Spleen (tissue), 11 donors: ENCODE data around the gene TAF4. TPM values are rescaled to one million over a fixed set of nuclear protein-coding genes. Genes with fewer than 3 reads are reported as not detected.

Experiments
- DNase-seq: peaks from one replicate; pipeline ENCODE4 v3.0.0-alpha.2; 2020
- H3K27ac ChIP-seq, 8 donors: fragments of 200-600 bp; sonication (generic) in 7 of 8; 1 replicate in 4 of 8; 2 replicates in 4 of 8; pipeline versions ENCODE4 v1.5.0 to v1.8.0; 2016 to 2021; ENCODE audit warnings: inconsistent platforms in 4 of 8, mild to moderate bottlenecking in 4 of 8, moderate library complexity in 1 of 8
- H3K27me3 ChIP-seq, 7 donors: fragments of 200-600 bp; sonication (generic) in 6 of 7; replicated peaks in 1 of 7; 1 replicate in 4 of 7; 2 replicates in 3 of 7; pipeline versions ENCODE4 v1.5.0 to v1.8.0; 2016 to 2021; ENCODE audit warnings: inconsistent platforms in 3 of 7, mild to moderate bottlenecking in 1 of 7
- H3K36me3 ChIP-seq, 6 donors: fragments of 200-600 bp; sonication (generic) in 5 of 6; 1 replicate in 4 of 6; 2 replicates in 2 of 6; pipeline versions ENCODE4 v1.5.0 to v1.8.0; 2016 to 2021; ENCODE audit warnings: inconsistent platforms in 2 of 6
- H3K4me1 ChIP-seq, 6 donors: fragments of 200-600 bp; sonication (generic) in 5 of 6; 1 replicate in 3 of 6; 2 replicates in 3 of 6; pipeline versions ENCODE4 v1.5.0 to v1.8.0; 2016 to 2021; ENCODE audit warnings: inconsistent platforms in 3 of 6
- H3K4me3 ChIP-seq, 8 donors: fragments of 200-600 bp; sonication (generic) in 7 of 8; 1 replicate in 4 of 8; 2 replicates in 4 of 8; pipeline versions ENCODE4 v1.5.0 to v1.8.0; 2016 to 2021; ENCODE audit warnings: inconsistent platforms in 4 of 8, mild to moderate bottlenecking in 4 of 8, moderate library complexity in 2 of 8
- H3K9me3 ChIP-seq, 8 donors: fragments of 200-600 bp; sonication (generic) in 7 of 8; 1 replicate in 4 of 8; 2 replicates in 4 of 8; pipeline versions ENCODE4 v1.5.0 to v1.8.0; 2016 to 2021; ENCODE audit warnings: inconsistent platforms in 4 of 8
- POLR2A ChIP-seq, 3 donors: fragments of 450-650 bp; IDR thresholded peaks; one replicate each; pipeline ENCODE4 v1.5.1; 2017; ENCODE audit warnings: antibody characterized with exemption in 3 of 3, mild to moderate bottlenecking in 1 of 3
- POLR2AphosphoS5 ChIP-seq, 3 donors: sonication (generic); formaldehyde crosslinking; IDR thresholded peaks; one replicate each; pipeline ENCODE4 v1.5.1; 2017; ENCODE audit warnings: antibody characterized with exemption in 3 of 3
- WGBS, 5 donors: extraction: QIAGEN DNeasy Blood & Tissue Kit in 3 of 5; methylation state at CpG; one replicate each; pipeline versions ENCODE4 v1.1.5 to v1.1.7; 2013 to 2018; 5-methylcytosine and 5-hydroxymethylcytosine counted together
- intact Hi-C: fragments of 100-400 bp; cut with DNase I; formaldehyde crosslinking; loops from one replicate; pipeline ENCODE4 v1.15.0; 2023; ENCODE audit warnings: low total_unique reads
- polyA plus RNA-seq, 3 donors: library from polyadenylated mRNA; stranded (reverse); fragments of 200-250 nt; gene quantifications; one replicate each; pipeline ENCODE4 v1.2.1, GENCODE V29; 2013
- total RNA-seq, 7 donors: library from RNA; depleted of rRNA in 3 of 7; stranded (reverse); fragments of >200 nt in 3 of 7; fragmentation: NEBNext Ultra II Directional in 4 of 7; extraction: Animal tissue kit (Norgen Biotek cat#: 25700) in 4 of 7; gene quantifications; one replicate each; pipeline versions ENCODE4 v1.1.0 to v1.2.1, GENCODE V29; 2016 to 2021
- TF ChIP-seq, protein P1 (sequence below), 11 experiments: fragments of 200-600 bp in 7 of 11; fragments of 450-650 bp in 4 of 11; sonication (generic) in 4 of 11; IDR thresholded peaks in 8 of 11; conservative IDR thresholded peaks in 3 of 11; 1 replicate in 7 of 11; 2 replicates in 4 of 11; pipeline versions ENCODE4 v1.4.0 to v1.8.0; 2016 to 2021; ENCODE audit warnings: antibody characterized with exemption in 11 of 11, inconsistent platforms in 4 of 11, mild to moderate bottlenecking in 1 of 11
- donor health status: healthy with polysubstance abuse.
- donor health status: DM: no; HTN: no; CAD: no; lungs with moderate emphysema.
- donor health status: DM: no; HTN: no; CAD: no.
- donor health status: Bipolar disorder and iron deficiency.
- donor health status: healthy.
- donor health status: DM: no; HTN: no; CAD: no.
- donor health status: DM: yes; HTN: yes; CAD: no.

Gene TAF4
- total and polyA plus RNA-seq, 10 donors = 4.3 to 28.3 (median 16.5) TPM

DNA sequence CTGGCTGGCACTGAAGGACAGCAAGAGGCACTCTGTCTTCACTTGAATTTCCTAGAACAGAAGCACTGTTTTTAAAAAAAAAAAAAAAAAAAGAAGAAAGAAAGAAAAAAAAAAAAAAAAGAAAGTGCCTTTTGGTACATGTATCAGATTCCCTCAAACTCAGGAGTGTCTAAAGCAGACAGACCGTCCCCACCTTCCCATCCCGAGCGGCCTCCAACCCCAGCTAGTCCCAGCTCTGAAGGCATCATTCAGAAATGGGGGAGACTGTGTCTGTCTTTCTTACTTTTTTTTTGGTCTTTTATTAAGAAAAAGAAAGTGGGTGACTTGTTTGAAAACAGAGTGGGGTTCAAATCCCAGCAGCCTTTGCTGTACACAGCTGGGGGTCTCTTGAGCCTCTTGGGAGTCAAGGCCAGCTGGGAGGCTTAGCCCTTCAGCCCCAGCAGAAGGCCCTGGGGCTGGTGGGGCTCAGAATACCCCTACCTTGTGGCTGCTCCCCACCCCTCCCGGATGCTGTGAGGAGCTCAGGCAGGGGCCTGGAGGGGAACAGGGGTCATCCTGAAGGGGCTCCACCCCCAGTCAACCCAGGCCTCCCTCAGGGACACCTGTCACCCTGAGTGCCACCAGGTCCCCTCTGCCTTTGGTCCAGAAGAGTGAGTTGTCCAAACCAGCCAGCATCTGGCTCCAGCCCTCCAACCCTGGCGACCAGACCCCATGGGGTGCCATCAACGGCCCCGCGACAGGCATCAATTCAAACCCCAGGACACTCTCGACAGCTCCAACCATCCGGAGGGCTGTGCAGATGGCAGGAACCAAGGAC is 128.3 kb downstream of the TAF4 start:
- no peaks in the 10 kb centered on the region for H3K9me3 ChIP-seq
- H3K4me3 ChIP-seq = no peak overlapping the region
- peaks cover 0 to 11% (median 0%) of the 10 kb centered on the region in 7 donors for H3K27me3 ChIP-seq
- peaks cover 0 to 6% (median 0%) of the 10 kb centered on the region in 6 donors for H3K4me1 ChIP-seq
- 59 to 87% (median 78%) methylated on average over 6 to 10 of the region's 10 CpGs for WGBS, 5 donors
- intact Hi-C loops = no loop called here
- peak; percentile 42 for DNase-seq
- H3K36me3 ChIP-seq = no peaks in the 10 kb centered on the region
- TF ChIP-seq, protein P1, sequence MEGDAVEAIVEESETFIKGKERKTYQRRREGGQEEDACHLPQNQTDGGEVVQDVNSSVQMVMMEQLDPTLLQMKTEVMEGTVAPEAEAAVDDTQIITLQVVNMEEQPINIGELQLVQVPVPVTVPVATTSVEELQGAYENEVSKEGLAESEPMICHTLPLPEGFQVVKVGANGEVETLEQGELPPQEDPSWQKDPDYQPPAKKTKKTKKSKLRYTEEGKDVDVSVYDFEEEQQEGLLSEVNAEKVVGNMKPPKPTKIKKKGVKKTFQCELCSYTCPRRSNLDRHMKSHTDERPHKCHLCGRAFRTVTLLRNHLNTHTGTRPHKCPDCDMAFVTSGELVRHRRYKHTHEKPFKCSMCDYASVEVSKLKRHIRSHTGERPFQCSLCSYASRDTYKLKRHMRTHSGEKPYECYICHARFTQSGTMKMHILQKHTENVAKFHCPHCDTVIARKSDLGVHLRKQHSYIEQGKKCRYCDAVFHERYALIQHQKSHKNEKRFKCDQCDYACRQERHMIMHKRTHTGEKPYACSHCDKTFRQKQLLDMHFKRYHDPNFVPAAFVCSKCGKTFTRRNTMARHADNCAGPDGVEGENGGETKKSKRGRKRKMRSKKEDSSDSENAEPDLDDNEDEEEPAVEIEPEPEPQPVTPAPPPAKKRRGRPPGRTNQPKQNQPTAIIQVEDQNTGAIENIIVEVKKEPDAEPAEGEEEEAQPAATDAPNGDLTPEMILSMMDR (IDR thresholded peaks at IDR 0.05 in 8 of 11, conservative IDR thresholded peaks at IDR 0.05 in 3 of 11) = no peak
- H3K27ac ChIP-seq = no peak overlapping the region

DNA sequence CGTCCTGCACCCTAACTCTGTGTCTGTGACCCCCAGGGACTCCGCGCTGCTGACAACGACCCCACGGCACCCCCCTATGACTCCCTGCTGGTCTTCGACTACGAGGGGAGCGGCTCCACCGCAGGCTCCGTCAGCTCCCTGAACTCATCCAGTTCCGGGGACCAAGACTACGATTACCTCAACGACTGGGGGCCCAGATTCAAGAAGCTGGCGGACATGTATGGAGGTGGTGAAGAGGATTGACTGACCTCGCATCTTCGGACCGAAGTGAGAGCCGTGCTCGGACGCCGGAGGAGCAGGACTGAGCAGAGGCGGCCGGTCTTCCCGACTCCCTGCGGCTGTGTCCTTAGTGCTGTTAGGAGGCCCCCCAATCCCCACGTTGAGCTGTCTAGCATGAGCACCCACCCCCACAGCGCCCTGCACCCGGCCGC is 129.0 kb downstream of the TAF4 start:
- 89 to 92% (median 91%) methylated on average over 25 to 29 of the region's 29 CpGs for WGBS, 5 donors
- peak; percentile 64 for DNase-seq
- no peaks in the 10 kb centered on the region for H3K9me3 ChIP-seq
- H3K4me1 ChIP-seq = peaks cover 0 to 6% (median 0%) of the 10 kb centered on the region in 6 donors
- no peak overlapping the region for H3K4me3 ChIP-seq
- H3K27ac ChIP-seq = no peak overlapping the region
- no peak for TF ChIP-seq POLR2A (IDR thresholded peaks at IDR 0.05)
- TF ChIP-seq, protein P1 (IDR thresholded peaks at IDR 0.05 in 8 of 11, conservative IDR thresholded peaks at IDR 0.05 in 3 of 11) = no peak
- no peak for TF ChIP-seq POLR2AphosphoS5 (IDR thresholded peaks at IDR 0.05)
- peaks cover 0 to 13% (median 0%) of the 10 kb centered on the region in 7 donors for H3K27me3 ChIP-seq
- no peaks in the 10 kb centered on the region for H3K36me3 ChIP-seq
- intact Hi-C loops = no loop called here

DNA sequence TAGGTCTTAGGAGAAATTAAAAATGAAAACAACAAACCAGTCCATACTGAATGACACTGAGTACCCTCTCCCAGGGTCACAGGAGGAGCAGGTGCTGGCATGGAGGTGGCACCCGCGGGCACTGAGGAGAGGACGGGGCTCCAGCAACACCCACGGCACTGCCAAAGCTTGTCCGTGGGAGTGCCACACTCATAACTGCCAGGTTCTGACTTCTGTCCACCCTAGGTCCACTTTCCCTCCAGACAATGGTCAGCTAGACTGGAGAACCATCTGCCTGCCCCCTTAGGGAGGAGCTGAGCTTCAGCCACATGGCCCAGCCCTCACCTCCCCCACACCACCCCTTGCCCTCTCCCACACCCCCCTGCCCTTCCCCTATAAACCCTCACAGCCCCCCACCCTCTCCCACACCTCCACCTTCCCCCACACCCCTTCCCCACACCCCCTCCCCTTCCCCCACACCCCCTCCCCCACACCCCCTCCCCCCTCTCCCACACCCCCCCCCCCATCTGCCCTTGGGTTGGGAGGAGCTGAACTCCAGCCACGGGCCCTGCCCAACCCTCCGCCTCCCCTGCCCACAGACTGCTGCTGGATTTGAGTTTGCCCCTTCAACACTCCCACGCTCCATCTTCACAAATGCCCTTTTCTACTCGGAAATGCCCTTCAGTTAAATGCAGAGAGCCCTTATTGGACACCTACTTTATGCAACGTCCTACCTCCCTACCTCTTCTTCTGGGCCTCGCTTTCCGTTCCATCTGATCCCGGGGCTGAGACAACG is 129.6 kb downstream of the TAF4 start:
- no peak overlapping the region for H3K27ac ChIP-seq
- peaks cover 0 to 6% (median 0%) of the 10 kb centered on the region in 6 donors for H3K4me1 ChIP-seq
- TF ChIP-seq POLR2A (IDR thresholded peaks at IDR 0.05) (no peak), POLR2AphosphoS5 (IDR thresholded peaks at IDR 0.05) (no peak)
- H3K4me3 ChIP-seq = no peak overlapping the region
- 82 to 91% (median 84%) methylated on average over 13 to 14 of the region's 14 CpGs for WGBS, 5 donors
- H3K9me3 ChIP-seq = no peaks in the 10 kb centered on the region
- H3K36me3 ChIP-seq = no peaks in the 10 kb centered on the region
- H3K27me3 ChIP-seq = peaks cover 0 to 17% (median 0%) of the 10 kb centered on the region in 7 donors
- DNase-seq = peak; percentile 28
- intact Hi-C loops = no loop called here

DNA sequence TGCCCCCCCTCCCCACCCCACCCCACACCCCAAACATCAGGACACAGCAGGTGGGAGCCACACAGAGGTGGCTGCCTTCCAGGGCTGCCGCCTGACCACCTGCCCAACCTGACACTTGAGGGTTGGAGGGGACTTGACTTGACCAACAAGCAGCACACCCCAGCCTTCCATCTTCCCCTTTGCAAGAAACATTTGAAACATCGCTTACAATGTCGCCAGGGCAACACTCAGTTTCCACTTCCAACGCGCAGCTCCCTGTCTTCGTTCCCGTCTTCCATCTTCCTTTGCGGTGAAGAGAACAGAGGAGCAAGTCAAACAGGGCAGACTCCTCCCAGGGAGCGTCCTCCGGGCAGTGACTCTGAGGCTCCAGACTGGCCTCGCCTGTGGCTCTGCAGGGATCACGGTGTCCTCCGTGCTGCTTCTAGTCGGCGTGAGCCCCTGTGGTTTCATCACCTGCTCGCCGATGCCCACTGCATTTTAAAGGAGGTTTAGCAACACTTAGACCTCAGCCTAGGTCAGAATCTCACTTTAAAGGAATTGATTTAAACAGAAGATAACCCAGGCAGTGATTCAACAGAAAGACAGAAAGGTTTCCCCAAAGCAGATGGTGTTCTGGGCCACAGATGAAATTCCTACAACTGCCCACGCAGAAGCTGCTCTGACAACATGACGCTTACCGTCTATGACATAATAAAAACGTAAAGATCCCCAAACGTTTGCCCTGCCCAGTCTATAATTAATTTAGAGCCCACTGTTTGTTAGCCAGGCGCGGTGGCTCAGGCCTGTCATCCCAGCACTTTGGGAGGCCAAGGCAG is 130.8 kb downstream of the TAF4 start:
- intact Hi-C loops = no loop called here
- WGBS, 5 donors = 65 to 76% (median 68%) methylated on average over 24 of the region's 24 CpGs
- Histone ChIP-seq H3K9me3 (peaks cover 0 to 5% (median 0%) of the 10 kb centered on the region in 8 donors), H3K4me3 (no peak overlapping the region), H3K4me1 (peaks cover 0 to 6% (median 0%) of the 10 kb centered on the region in 6 donors), H3K27me3 (peaks cover 0 to 17% (median 0%) of the 10 kb centered on the region in 7 donors), H3K36me3 (no peaks in the 10 kb centered on the region), H3K27ac (no peak overlapping the region)
- TF ChIP-seq POLR2A (IDR thresholded peaks at IDR 0.05) (no peak), POLR2AphosphoS5 (IDR thresholded peaks at IDR 0.05) (no peak)
- TF ChIP-seq, protein P1 (IDR thresholded peaks at IDR 0.05 in 8 of 11, conservative IDR thresholded peaks at IDR 0.05 in 3 of 11) = no peak
- peak; percentile 52 for DNase-seq
